Measurements from ENCODE around the gene SETBP1. TPM values are rescaled to one million over a fixed set of nuclear protein-coding genes. Genes with fewer than 3 reads are reported as not detected.
A peak's percentile ranks its signal among the peaks of the same experiment; 100 is the strongest.

SETBP1 gene
- total and polyA plus RNA-seq, 2 of the 13 experiments (the other 11 are each of a cell fraction or from before 2014, with no cell fraction given), result 0.18 to 0.65 TPM

- TF ChIP-seq KIAA2018 (CRISPR knock-in tag; IDR thresholded peaks at IDR 0.05; ENCODE audit: borderline replicate concordance), result no peak
- TF ChIP-seq MLLT10 (CRISPR knock-in tag; IDR thresholded peaks at IDR 0.05), result no peak
- TF ChIP-seq ZZZ3 (CRISPR knock-in tag; IDR thresholded peaks at IDR 0.05; ENCODE audit: borderline replicate concordance), result no peak
- TF ChIP-seq ATF5 (CRISPR knock-in tag; IDR thresholded peaks at IDR 0.05; ENCODE audit: low read depth), result no peak
- no peak for TF ChIP-seq USF2 (IDR thresholded peaks at IDR 0.05; ENCODE audit: low read depth, low read length)
- TF ChIP-seq USF2 (CRISPR knock-in tag; IDR thresholded peaks at IDR 0.05; ENCODE audit: borderline replicate concordance), result no peak
- TF ChIP-seq MXD4 (CRISPR knock-in tag; IDR thresholded peaks at IDR 0.05), result no peak
- peak; percentile 43; the same call in 1 of the 2 replicates for TF ChIP-seq ZMYM2 (CRISPR knock-in tag; IDR thresholded peaks at IDR 0.05)
- no peak for TF ChIP-seq ZFP36L2 (CRISPR knock-in tag; IDR thresholded peaks at IDR 0.05)
- TF ChIP-seq FOXO4 (CRISPR knock-in tag; conservative IDR thresholded peaks at IDR 0.05), result no peak
- no peak for TF ChIP-seq MAFF (IDR thresholded peaks at IDR 0.05; ENCODE audit: low read depth, low read length)
- TF ChIP-seq ZFP1 (CRISPR knock-in tag; IDR thresholded peaks at IDR 0.05), result no peak
- no peak for TF ChIP-seq STAT5B (CRISPR knock-in tag; IDR thresholded peaks at IDR 0.05)
- peak; percentile 29; the same call in 1 of the 2 replicates for TF ChIP-seq ZNF503 (CRISPR knock-in tag; IDR thresholded peaks at IDR 0.05)
These were observed 91.5 kb downstream of the SETBP1 start (continued) for GRCh38 chr18:44771956-44772917.
